ENCODE data around the gene RUNX3. TPM values are rescaled to one million over a fixed set of nuclear protein-coding genes. Genes with fewer than 3 reads are reported as not detected.

The RUNX3 gene
- total RNA-seq, 2 donors from 2014 or later: 116 to 145 TPM

DNA sequence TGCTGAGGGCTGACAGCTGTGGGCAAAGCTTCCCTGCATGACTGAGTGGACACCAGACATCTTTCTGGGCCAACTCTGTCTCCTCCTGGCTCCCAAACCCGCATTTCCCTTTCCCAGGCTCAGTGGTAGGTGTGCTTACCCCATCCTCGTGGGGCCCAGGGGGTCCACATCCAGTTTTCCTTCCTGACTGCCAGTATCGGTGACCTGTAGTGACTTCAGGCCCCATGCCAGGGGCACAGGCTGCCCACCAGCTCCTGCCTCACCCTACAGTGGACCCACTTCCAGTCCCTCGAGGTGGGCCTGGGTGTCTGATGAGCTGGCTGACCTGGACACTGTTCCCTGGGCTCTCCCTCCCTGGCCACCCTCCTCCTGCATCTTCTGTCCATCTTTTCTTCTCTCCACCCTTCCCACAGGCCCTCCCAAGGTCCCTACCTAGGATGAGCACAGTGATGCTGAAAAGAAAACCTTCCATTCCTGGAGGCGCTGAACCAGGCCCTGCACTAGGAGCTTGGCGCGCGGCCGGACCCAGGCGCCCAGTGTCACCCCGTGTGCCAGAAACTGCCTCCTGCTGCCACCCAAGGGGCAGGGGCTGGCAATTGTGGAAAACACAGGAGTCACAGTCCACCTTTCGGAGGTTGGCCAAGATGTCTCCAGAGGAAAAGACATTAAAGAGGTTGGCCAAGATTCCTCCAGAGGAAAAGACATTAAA lies 67.1 kb downstream of the RUNX3 start:
- Mint-ChIP-seq H3K27me3 (peaks cover under 1% of the 10 kb centered on the region), H3K36me3 (ENCODE audit: low read depth) (no peaks in the 10 kb centered on the region), H3K4me1 (no peaks in the 10 kb centered on the region), H3K27ac (no peak overlapping the region), H3K4me3 (no peak overlapping the region), H3K9me3 (no peaks in the 10 kb centered on the region)
- ATAC-seq (replicated peaks): no peak

DNA sequence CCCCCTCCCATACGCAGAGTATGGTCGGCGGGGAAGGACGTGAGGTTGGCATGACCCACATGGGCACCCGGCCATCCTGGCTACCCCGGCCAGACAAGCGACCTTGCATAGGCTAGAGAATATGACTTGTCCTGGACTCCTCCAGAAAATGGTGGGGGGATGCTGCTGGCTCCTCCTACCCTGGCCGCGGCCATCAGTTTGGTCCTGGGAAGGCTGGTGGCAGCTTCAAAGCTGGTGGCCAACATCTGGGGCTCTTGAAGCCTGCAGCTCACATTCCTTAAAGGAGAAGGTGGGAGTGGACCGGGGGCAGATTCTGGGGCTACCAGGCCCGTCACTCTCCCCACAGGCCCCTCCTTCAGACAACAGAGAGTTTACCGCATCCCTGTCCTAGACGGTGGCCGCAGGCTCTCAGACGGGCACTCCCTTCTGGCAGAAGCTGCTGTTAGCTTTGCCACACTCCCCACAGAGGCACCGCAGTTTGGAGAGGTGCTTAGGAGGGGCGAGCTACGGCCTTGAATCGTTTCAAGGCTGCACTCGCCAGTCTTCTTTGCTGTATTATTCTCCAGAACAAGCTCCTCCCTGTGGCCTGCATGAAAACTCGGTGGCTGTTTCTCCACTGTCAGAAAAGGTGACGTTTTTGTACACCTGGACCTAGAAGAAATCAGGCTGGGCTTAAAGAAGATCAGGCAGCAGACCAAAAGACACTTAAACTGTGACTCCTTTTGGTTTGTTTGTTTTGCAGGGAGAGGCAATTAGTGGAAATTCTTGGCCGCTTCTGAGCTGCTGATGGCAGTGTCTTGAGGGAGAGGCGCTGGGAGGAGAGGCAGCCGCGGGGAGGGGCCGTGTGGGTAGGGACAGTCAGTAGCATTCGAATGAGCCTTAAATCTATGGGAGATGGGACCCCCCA lies 68.0 kb downstream of the RUNX3 start:
- Mint-ChIP-seq H3K36me3 (ENCODE audit: low read depth) (no peaks in the 10 kb centered on the region), H3K27me3 (no peaks in the 10 kb centered on the region), H3K9me3 (no peaks in the 10 kb centered on the region), H3K27ac (no peak overlapping the region), H3K4me3 (no peak overlapping the region), H3K4me1 (no peaks in the 10 kb centered on the region)
- no peak for ATAC-seq (replicated peaks)

DNA sequence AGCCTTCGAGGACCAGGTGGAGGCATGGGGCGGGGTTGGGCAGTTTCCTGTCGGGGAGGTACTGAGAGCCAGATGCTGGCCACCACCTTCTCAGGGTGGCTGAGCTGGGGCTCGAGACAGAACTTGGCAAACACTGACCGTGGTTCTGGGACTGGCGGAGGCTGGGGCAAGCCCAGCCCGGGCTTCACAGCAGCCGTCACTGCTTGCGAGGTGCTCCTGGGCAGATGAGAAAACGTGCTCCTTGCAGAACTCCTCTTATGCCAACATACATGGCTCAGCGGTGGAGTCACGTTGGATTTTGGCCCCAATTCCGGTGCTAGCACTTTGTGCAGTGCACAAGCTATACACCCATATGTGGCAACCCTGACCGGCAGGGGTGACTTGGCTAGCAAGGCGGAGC lies 69.2 kb downstream of the RUNX3 start:
- no peak for ATAC-seq (replicated peaks)
- Mint-ChIP-seq H3K27ac (no peak overlapping the region), H3K4me1 (no peaks in the 10 kb centered on the region), H3K27me3 (no peaks in the 10 kb centered on the region), H3K4me3 (no peak overlapping the region), H3K36me3 (ENCODE audit: low read depth) (no peaks in the 10 kb centered on the region), H3K9me3 (no peaks in the 10 kb centered on the region)

DNA sequence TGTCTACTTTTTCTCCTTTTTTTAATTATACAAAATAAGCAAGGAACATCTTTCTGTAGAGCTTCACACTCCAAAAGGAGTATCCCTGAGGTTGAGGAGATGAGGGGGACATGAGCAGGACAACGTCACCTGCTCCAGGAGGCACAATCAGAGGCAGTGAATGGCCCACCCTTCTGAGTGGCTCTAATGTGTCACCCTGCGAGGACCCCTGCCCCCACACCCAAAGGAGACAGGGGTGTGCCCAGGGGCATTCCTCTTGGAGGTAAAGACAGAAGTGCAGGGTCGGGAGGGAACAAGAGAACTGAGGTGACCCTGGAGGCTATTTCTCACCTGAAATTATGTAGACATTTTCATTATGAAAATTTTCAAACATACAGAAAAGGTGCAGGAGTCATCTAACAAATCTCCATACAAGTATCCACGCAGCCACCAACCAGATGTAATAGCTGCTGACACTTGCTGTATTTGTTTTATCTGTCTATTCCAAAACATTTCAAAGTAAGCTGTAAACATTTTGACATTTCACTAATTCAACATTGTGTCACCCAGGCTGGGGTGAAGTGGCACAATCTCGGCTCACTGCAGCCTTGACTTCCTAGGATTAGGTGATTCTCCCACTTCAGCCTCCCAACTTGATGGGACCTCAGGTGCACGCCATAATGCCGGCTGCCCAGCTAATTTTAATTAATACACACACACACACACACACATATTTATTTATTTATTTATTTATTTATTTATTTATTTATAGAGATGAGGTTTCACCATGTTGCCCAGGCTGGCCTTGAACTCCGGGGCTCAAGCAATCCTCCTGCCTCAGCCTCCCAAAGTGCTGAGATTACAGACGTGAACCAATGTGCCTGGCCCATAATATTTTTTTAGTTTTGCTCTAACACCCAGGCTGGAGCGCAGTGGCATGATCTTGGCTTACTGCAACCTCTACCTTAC lies 70.7 kb downstream of the RUNX3 start:
- Mint-ChIP-seq H3K27ac (no peak overlapping the region), H3K36me3 (ENCODE audit: low read depth) (no peaks in the 10 kb centered on the region)

DNA sequence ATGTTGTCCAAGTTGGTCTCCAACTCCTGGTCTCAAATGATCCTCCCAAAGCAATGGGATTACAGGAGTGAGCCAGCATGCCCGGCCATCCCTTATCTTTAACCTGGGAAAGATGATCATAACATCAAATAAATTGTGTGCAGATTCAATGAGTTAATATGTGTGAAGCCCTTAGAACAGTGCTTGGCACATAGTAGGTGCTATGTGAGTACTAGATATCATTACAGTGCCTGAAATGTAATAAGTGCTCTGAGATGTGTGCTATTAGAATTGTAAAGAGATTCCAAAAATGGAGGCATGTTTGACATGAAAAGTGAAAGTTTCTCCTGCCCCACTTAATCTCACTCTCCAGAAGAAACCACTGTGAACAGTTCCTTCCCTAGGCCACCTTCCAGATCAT lies 71.8 kb downstream of the RUNX3 start:
- Mint-ChIP-seq H3K27ac (no peak overlapping the region), H3K9me3 (no peaks in the 10 kb centered on the region), H3K4me1 (no peaks in the 10 kb centered on the region), H3K4me3 (no peak overlapping the region), H3K27me3 (no peaks in the 10 kb centered on the region), H3K36me3 (ENCODE audit: low read depth) (no peaks in the 10 kb centered on the region)
- no peak for ATAC-seq (replicated peaks)

More for the DNA sequence above, 70.7 kb downstream of the RUNX3 start:
- H3K4me3 Mint-ChIP-seq: no peak overlapping the region
- H3K4me1 Mint-ChIP-seq: no peaks in the 10 kb centered on the region
- H3K27me3 Mint-ChIP-seq: no peaks in the 10 kb centered on the region
- no peaks in the 10 kb centered on the region for H3K9me3 Mint-ChIP-seq
- ATAC-seq (replicated peaks): no peak

DNA sequence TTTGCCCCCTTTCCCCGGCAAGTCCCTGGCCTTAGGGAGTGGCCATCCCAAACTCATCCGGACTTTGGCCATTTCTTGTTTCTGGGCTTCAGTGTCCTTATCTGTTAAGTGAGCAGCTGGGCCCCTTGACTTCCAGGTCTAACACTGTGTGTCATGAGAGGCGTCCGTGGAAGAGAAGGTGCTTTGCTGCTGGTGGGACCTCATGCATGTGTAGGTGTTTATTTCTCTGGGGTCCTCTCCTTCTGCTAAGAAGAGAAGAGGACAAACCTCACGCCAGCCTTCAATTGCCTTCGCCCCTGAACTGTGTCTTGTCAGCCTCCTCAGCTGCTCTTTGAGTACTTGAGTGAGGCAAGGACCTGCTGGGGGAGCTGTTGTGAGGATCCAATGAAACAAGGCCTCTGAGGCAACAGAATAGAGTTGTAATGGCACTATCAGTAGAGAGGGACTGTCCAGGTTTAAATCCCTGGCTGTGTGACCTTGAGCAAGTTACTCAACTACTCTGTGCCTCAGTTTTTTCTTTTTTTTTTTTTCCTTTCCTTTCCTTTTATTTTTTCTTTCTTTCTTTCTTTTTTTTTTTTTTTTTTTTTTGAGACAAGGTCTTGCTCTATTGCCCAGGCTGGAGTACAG lies 72.5 kb downstream of the RUNX3 start:
- no peak for ATAC-seq (replicated peaks)
- Mint-ChIP-seq H3K4me1 (no peaks in the 10 kb centered on the region), H3K36me3 (ENCODE audit: low read depth) (no peaks in the 10 kb centered on the region), H3K27me3 (no peaks in the 10 kb centered on the region), H3K27ac (no peak overlapping the region), H3K4me3 (no peak overlapping the region), H3K9me3 (no peaks in the 10 kb centered on the region)

DNA sequence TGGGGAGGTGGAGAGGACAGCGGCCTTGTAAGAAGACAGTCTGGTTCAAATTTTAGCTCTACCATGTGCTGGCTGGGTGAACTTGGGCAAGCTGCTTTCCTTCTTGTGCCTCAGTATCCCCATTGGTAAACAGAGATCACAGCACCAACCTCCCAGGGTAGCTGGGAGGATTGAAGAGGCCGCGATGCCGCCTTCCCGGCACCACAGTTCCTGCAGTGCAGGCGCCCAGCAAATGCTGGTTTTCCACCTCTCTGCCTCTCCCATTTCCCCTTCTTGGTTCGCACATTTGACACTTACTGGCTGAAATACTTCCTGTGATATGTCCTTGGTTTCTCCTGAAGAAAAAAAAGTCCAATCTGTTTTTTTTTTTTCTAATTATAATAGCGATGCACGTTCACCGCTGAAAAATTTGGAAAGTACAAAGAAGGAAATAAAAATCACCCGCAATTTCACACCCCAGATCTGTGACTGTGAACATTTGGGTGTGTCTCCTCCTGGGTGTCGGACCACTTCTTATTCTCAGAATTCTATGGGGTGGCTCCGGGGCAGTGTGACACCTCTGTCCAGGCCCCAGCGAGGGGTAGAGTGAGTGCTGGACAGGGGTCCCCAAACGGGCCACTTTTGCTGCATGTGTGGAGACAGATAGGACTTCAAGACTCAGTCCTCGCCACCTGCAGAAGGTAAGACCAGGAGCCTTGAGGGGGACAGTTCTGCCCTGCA lies 73.1 kb downstream of the RUNX3 start:
- Mint-ChIP-seq H3K27me3 (no peaks in the 10 kb centered on the region), H3K4me1 (no peaks in the 10 kb centered on the region), H3K27ac (no peak overlapping the region), H3K36me3 (ENCODE audit: low read depth) (no peaks in the 10 kb centered on the region), H3K4me3 (no peak overlapping the region), H3K9me3 (no peaks in the 10 kb centered on the region)
- ATAC-seq (replicated peaks): no peak

DNA sequence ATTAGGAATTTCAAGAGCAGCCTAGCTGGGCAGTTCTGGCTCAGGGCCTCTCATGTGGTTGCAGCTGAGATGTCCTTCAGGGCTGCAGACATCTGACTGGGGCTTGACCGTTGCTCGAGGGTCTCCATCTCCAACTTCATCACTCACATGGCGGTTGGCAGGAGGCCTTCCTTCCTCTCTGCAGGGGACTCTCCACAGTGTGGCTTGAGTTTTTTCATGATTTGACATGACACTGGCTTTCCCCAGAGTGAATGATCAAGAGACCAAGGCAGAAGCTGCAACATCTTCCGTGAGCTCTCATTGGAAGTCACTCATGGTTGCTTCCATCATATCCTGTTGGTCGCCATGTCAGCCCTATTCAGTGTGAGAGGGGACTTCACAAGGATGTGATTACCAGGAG lies 74.6 kb downstream of the RUNX3 start:
- H3K27me3 Mint-ChIP-seq: no peaks in the 10 kb centered on the region
- H3K4me1 Mint-ChIP-seq: no peaks in the 10 kb centered on the region
- no peaks in the 10 kb centered on the region for H3K9me3 Mint-ChIP-seq
- ATAC-seq (replicated peaks): no peak
- no peaks in the 10 kb centered on the region for H3K36me3 Mint-ChIP-seq (ENCODE audit: low read depth)
- H3K27ac Mint-ChIP-seq: no peak overlapping the region
- no peak overlapping the region for H3K4me3 Mint-ChIP-seq

DNA sequence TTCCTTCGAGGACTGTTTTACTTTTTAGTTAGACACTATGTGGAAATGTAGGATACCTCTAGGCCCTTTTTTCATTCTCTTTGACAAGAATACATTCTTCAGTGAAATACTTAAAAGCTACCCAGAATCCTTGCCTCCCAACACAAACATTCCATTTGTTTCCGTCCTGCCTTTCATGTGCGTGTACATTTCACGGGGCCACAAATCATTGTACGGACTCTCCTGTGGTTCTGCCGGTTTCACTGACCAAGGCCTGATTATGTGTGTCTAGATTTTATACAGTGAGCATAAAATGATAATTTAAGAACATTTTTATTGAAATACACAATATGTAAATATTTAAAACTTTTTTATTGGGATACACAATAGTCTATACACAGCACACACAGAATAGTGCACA lies 76.4 kb downstream of the RUNX3 start:
- no peaks in the 10 kb centered on the region for H3K9me3 Mint-ChIP-seq
- no peaks in the 10 kb centered on the region for H3K27me3 Mint-ChIP-seq

DNA sequence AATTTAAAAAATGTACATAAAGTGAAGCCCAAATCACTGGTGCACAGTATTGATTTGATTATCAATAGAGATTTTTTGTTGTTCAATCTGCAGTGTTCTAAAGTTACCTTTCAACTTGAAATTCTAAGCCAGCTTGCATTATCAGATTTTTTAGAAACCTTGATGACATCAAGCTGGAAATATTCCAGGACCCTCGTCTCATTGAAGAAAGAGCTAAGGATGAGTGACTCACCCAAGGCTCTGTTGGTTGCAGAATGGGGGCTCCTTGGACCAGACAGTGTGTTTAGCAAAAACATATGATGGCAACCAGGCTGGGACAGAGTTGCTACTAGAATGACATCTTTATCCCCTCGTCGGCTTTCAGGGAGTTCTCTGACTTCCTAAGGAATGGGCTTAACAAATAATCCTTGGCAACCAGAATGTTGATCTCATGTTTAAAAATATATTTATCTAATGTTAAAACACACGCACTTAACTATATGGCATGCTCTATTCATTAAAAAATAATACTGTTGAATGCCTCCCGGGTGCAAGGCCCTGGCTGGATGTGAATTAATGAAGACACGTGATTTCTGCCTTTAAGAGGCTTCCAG lies 79.7 kb downstream of the RUNX3 start:
- H3K27me3 Mint-ChIP-seq: no peaks in the 10 kb centered on the region
- no peaks in the 10 kb centered on the region for H3K4me1 Mint-ChIP-seq

More for the DNA sequence above, 76.4 kb downstream of the RUNX3 start:
- H3K4me1 Mint-ChIP-seq: no peaks in the 10 kb centered on the region
- no peak overlapping the region for H3K4me3 Mint-ChIP-seq
- no peak for ATAC-seq (replicated peaks)
- no peaks in the 10 kb centered on the region for H3K36me3 Mint-ChIP-seq (ENCODE audit: low read depth)
- no peak overlapping the region for H3K27ac Mint-ChIP-seq

DNA sequence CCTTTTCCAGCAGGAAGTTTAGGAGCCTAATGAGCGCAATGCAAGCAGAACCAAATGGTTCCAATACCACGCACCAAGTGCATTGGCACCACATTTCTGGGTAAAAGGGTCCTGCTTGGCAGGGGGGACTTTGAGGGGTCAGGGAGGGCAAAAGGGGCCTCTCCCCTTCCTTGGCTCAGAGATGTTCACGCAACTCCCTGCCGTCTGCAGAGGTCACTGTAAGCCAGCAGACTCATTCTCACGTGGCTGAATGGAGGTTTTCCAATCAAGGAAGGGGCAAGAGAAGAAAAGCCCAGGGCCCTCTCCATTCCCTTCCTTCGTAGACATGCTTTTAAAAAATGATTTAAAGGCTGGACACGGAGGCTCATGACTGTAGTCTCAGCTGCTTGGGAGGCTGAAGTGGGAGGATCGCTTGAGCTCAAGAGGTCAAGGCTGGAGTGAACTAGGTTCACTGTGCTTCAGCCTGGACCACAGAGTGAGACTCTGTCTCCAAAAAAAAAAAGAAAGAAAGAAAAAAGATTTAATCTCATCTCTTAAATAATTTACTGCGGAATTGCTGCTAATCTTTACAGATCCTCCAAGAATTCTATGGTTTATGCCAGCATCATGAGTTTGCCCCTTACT lies 80.3 kb downstream of the RUNX3 start:
- Mint-ChIP-seq H3K4me1 (no peaks in the 10 kb centered on the region), H3K9me3 (no peaks in the 10 kb centered on the region), H3K27ac (no peak overlapping the region), H3K4me3 (peak overlapping the region; percentile 65), H3K27me3 (no peaks in the 10 kb centered on the region), H3K36me3 (ENCODE audit: low read depth) (no peaks in the 10 kb centered on the region)
- ATAC-seq (replicated peaks): no peak

More for the DNA sequence above, 79.7 kb downstream of the RUNX3 start:
- no peaks in the 10 kb centered on the region for H3K9me3 Mint-ChIP-seq
- no peak overlapping the region for H3K27ac Mint-ChIP-seq
- H3K36me3 Mint-ChIP-seq (ENCODE audit: low read depth): no peaks in the 10 kb centered on the region
- no peak overlapping the region for H3K4me3 Mint-ChIP-seq
- no peak for ATAC-seq (replicated peaks)
